Muscle of back (tissue), 13 donors: Measurements from ENCODE around the gene MMP24. TPM values are rescaled to one million over a fixed set of nuclear protein-coding genes. Genes with fewer than 3 reads are reported as not detected.
"Not testable (repeated sequence)": the region's sequence is repeated elsewhere in the genome, so short reads cannot be mapped to it uniquely, and the experiment has no call there.

Experiments
- DNase-seq, 3 donors: peaks; one replicate each; pipeline versions ENCODE4 v3.0.0 to v3.0.0-alpha.2; 2013
- long read RNA-seq, 9 donors: transcript quantifications; one replicate each; lab custom pipeline, GENCODE V29; 2026
- polyA plus RNA-seq, 10 donors: library from polyadenylated mRNA; unstranded; fragments of 120-200 nt; gene quantifications; one replicate each; pipeline ENCODE4 v1.2.1, GENCODE V29; 2013; ENCODE audit not compliant: insufficient read length in 10 of 10

MMP24 gene
- under 1 TPM; 0.25 to 0.59 (median 0.51) TPM for polyA plus RNA-seq
- long read RNA-seq, donor 1, partial matches to known transcripts = 11 of 28 reads
- long read RNA-seq, donor 1, other reads (novel, unspliced or antisense) = 17 of 28 reads
- long read RNA-seq, donor 2 = 0 reads
- long read RNA-seq, donor 3 = 0 reads
- long read RNA-seq, donor 4 = 0 reads
- long read RNA-seq, donor 5 = 0 reads
- long read RNA-seq, donor 6 = 0 reads
- long read RNA-seq, donor 7, partial matches to known transcripts = 59 of 122 reads
- long read RNA-seq, donor 7, other reads (novel, unspliced or antisense) = 63 of 122 reads
- long read RNA-seq, donor 8, partial matches to known transcripts = 0 of 22 reads
- long read RNA-seq, donor 8, other reads (novel, unspliced or antisense) = 22 of 22 reads
- long read RNA-seq, donor 9 = 0 reads

GRCh38 chr20:35226126-35226883 lies at the start of gene MMP24:
Gene MMP24 (plus strand): TSS chr20:35226690. CDS start chr20:35226739, 49 bp downstream.
- no peak for DNase-seq

- DNase-seq = no peak
These were observed 46.9 kb upstream of the MMP24 start for GRCh38 chr20:35179292-35180212.

GRCh38 chr20:35180266-35180665 lies 46.2 kb upstream of the MMP24 start:
- no peak for DNase-seq

- DNase-seq = no peak
These were observed 44.8 kb upstream of the MMP24 start for GRCh38 chr20:35181731-35182130.

- DNase-seq = not testable (repeated sequence)
These were observed 39.7 kb upstream of the MMP24 start for GRCh38 chr20:35186691-35187289.

GRCh38 chr20:35187584-35188190 lies 38.8 kb upstream of the MMP24 start:
- DNase-seq = no peak

- DNase-seq = not testable (repeated sequence)
These were observed 37.3 kb upstream of the MMP24 start for GRCh38 chr20:35189223-35189622.

GRCh38 chr20:35190556-35190955 lies 35.9 kb upstream of the MMP24 start:
- no peak for DNase-seq

GRCh38 chr20:35191419-35192117 lies 34.9 kb upstream of the MMP24 start:
- DNase-seq = no peak

GRCh38 chr20:35192118-35192872 lies 34.2 kb upstream of the MMP24 start:
- no peak for DNase-seq

GRCh38 chr20:35193031-35193791 lies 33.3 kb upstream of the MMP24 start:
- DNase-seq = not testable (repeated sequence)

GRCh38 chr20:35196313-35196712 lies 30.2 kb upstream of the MMP24 start:
- DNase-seq = no peak

- no peak for DNase-seq
These were observed 26.8 kb upstream of the MMP24 start for GRCh38 chr20:35199740-35200139.

GRCh38 chr20:35200267-35200666 lies 26.2 kb upstream of the MMP24 start:
- peak in 1 of 3 donors; percentile 24 for DNase-seq

- DNase-seq = not testable (repeated sequence)
These were observed 25.0 kb upstream of the MMP24 start for GRCh38 chr20:35201467-35201866.

GRCh38 chr20:35206802-35207201 lies 19.7 kb upstream of the MMP24 start:
- DNase-seq = no peak

- peak; percentile 68 to 89 (median 82) for DNase-seq
These were observed 18.4 kb upstream of the MMP24 start for GRCh38 chr20:35207950-35208611.
